GM12878 (cell line): ENCODE data around the gene KLK12. TPM values are rescaled to one million over a fixed set of nuclear protein-coding genes. Genes with fewer than 3 reads are reported as not detected.

Experiments
- ATAC-seq: fragments of 200-7000 bp; cut with Tn5 transposase; 3 replicates; pipeline ENCODE4 v1.9.1; 2020; ENCODE audit warnings: mild to moderate bottlenecking, moderate library complexity
- BruUV-seq: library from RNA; stranded (reverse); fragments of 400-500 nt; replicated peaks from 2 replicates; lab custom pipeline; 2021; lab: Mats Ljungman, UMichigan
- CTCF ChIA-PET: fragments of 300-600 bp; sonication (Branson Sonifier 250); formaldehyde crosslinking; extraction: SDS; loops from one replicate; lab custom pipeline; 2021; ENCODE audit warnings: inconsistent platforms; lab: Yijun Ruan, JAX
- POLR2A ChIA-PET: fragments of 350-600 bp; formaldehyde crosslinking; extraction: SDS; loops from one replicate; lab custom pipeline; 2021; ENCODE audit warnings: inconsistent platforms; lab: Charles Lee
- RAD21 ChIA-PET: fragments of 300-600 bp; sonication (Branson Sonifier 250); formaldehyde crosslinking; loops from one replicate; lab custom pipeline; 2023; ENCODE audit warnings: antibody characterized with exemption; ENCODE audit not compliant: unreplicated experiment; lab: Charles Lee
- SMC1A ChIA-PET: fragments of 300-600 bp; sonication (Branson Sonifier 250); formaldehyde crosslinking; loops from one replicate; lab custom pipeline; 2023; ENCODE audit not compliant: unreplicated experiment, uncharacterized antibody; lab: Charles Lee
- DNase-seq: peaks from one replicate; pipeline ENCODE4 v3.0.0-alpha.2; 2011; ENCODE audit warnings: low read depth, low spot score
- FAIRE-seq: peaks from 3 replicates; lab custom pipeline; 2011; peaks lifted over from hg19 to GRCh38; lab: Jason Lieb, UNC
- H2AFZ ChIP-seq: 2 replicates; pipeline ENCODE4 v1.6.0; 2011; ENCODE audit warnings: low read depth, low read length, control low read depth; ENCODE audit not compliant: control insufficient read depth
- H3K27ac ChIP-seq: 2 replicates; pipeline ENCODE4 v1.5.1; 2011; ENCODE audit warnings: control low read depth; ENCODE audit not compliant: control insufficient read depth, insufficient read depth
- H3K27me3 ChIP-seq, 2 experiments: replicated peaks in 1 of 2; 2 replicates each; pipeline versions ENCODE4 v1.6.0 to v1.6.1; 2011; ENCODE audit warnings: low read length in 1 of 2; ENCODE audit not compliant: control insufficient read depth in 2 of 2, insufficient read depth in 2 of 2
- H3K36me3 ChIP-seq, 2 experiments: 2 replicates each; pipeline ENCODE4 v1.5.1; 2011; ENCODE audit warnings: low read length in 1 of 2; ENCODE audit not compliant: control insufficient read depth in 2 of 2, insufficient read depth in 2 of 2
- H3K4me1 ChIP-seq: 2 replicates; pipeline ENCODE4 v1.6.1; 2011; ENCODE audit warnings: mild to moderate bottlenecking, low read length, moderate library complexity, mixed read lengths; ENCODE audit not compliant: control insufficient read depth, insufficient read depth
- H3K4me2 ChIP-seq: 2 replicates; pipeline ENCODE4 v1.6.0; 2011; ENCODE audit warnings: control low read depth; ENCODE audit not compliant: control insufficient read depth, insufficient read depth
- H3K4me3 ChIP-seq: fragments of 200-600 bp; sonication (generic); 2 replicates; pipeline ENCODE4 v1.5.1; 2016
- H3K79me2 ChIP-seq: 2 replicates; pipeline ENCODE4 v1.6.0; 2011; ENCODE audit warnings: low read length; ENCODE audit not compliant: control insufficient read depth, insufficient read depth
- H3K9ac ChIP-seq: 2 replicates; pipeline ENCODE4 v1.8.0; 2011; ENCODE audit warnings: low read length, control low read depth, mixed read lengths; ENCODE audit not compliant: control insufficient read depth, insufficient read depth
- H3K9me3 ChIP-seq: replicated peaks from 3 replicates; pipeline ENCODE4 v1.5.1; 2011; ENCODE audit warnings: mild to moderate bottlenecking, low read length; ENCODE audit not compliant: control insufficient read depth, insufficient read depth
- H4K20me1 ChIP-seq: 2 replicates; pipeline ENCODE4 v1.6.0; 2011; ENCODE audit not compliant: control insufficient read depth, insufficient read depth
- BCL11A ChIP-seq: IDR thresholded peaks from 2 replicates; pipeline ENCODE4 v1.6.1; 2011; ENCODE audit warnings: low read depth, low read length
- BMI1 ChIP-seq: fragments of 450-650 bp; IDR thresholded peaks from 2 replicates; pipeline ENCODE4 v1.6.1; 2016; ENCODE audit warnings: mild to moderate bottlenecking, moderate library complexity, borderline replicate concordance
- CREM ChIP-seq: IDR thresholded peaks from 2 replicates; pipeline ENCODE4 v1.6.1; 2014; ENCODE audit warnings: antibody characterized with exemption, low read depth
- DPF2 ChIP-seq: fragments of 450-650 bp; IDR thresholded peaks from 2 replicates; pipeline ENCODE4 v1.6.1; 2017; ENCODE audit warnings: mild to moderate bottlenecking
- ETV6 ChIP-seq, 2 experiments: fragments of 450-650 bp in 1 of 2; IDR thresholded peaks in 1 of 2; conservative IDR thresholded peaks in 1 of 2; 2 replicates each; pipeline ENCODE4 v1.6.1; 2014; ENCODE audit warnings: antibody characterized with exemption in 1 of 2, borderline replicate concordance in 1 of 2, low read depth in 1 of 2, mild to moderate bottlenecking in 1 of 2, moderate library complexity in 1 of 2
- IKZF1 ChIP-seq: fragments of 450-650 bp; conservative IDR thresholded peaks from 2 replicates; pipeline ENCODE4 v1.6.1; 2017; ENCODE audit warnings: antibody characterized with exemption, mild to moderate bottlenecking
- JUNB ChIP-seq: IDR thresholded peaks from 2 replicates; pipeline ENCODE4 v1.6.1; 2016; ENCODE audit warnings: antibody characterized with exemption, mild to moderate bottlenecking
- NRF1 ChIP-seq: conservative IDR thresholded peaks from 2 replicates; pipeline ENCODE4 v1.6.1; 2011; ENCODE audit warnings: mild to moderate bottlenecking, low read depth, low read length, improper control_type of control experiment
- POU2F2 ChIP-seq: IDR thresholded peaks from 3 replicates; pipeline ENCODE4 v1.6.1; 2011; ENCODE audit warnings: low read depth, mild to moderate bottlenecking, low read length, borderline replicate concordance
- RAD21 ChIP-seq: IDR thresholded peaks from 2 replicates; pipeline ENCODE4 v1.6.1; 2011; ENCODE audit warnings: mild to moderate bottlenecking, low read depth, low read length, moderate library complexity; ENCODE audit not compliant: insufficient read depth
- RAD51 ChIP-seq: fragments of 450-650 bp; IDR thresholded peaks from 2 replicates; pipeline ENCODE4 v1.6.1; 2016; ENCODE audit warnings: moderate library complexity, mild to moderate bottlenecking, inconsistent platforms
- SMAD5 ChIP-seq: IDR thresholded peaks from 2 replicates; pipeline ENCODE4 v1.6.1; 2016; ENCODE audit warnings: antibody characterized with exemption, low read depth
- SUZ12 ChIP-seq: fragments of 200-600 bp; sonication (generic); IDR thresholded peaks from one replicate; pipeline ENCODE4 v1.6.1; 2018; ENCODE audit warnings: antibody characterized with exemption, mild to moderate bottlenecking; ENCODE audit not compliant: unreplicated experiment
- TCF12 ChIP-seq: IDR thresholded peaks from 2 replicates; pipeline ENCODE4 v1.6.1; 2011; ENCODE audit warnings: low read depth, mild to moderate bottlenecking, low read length
- WRNIP1 ChIP-seq: IDR thresholded peaks from 2 replicates; pipeline ENCODE4 v1.6.1; 2011; ENCODE audit warnings: low read depth, low read length, improper control_type of control experiment, borderline replicate concordance
- ZBTB40 ChIP-seq: fragments of 450-650 bp; IDR thresholded peaks from 2 replicates; pipeline ENCODE4 v1.6.1; 2016; ENCODE audit warnings: mild to moderate bottlenecking, moderate library complexity, borderline replicate concordance
- ZNF274 ChIP-seq: IDR thresholded peaks from one replicate; pipeline ENCODE4 v1.8.0; 2011; ENCODE audit not compliant: insufficient read length, insufficient read depth
- WGBS: methylation state at CpG from one replicate; pipeline ENCODE4 v1.1.6; 2016; ENCODE audit warnings: low lambda C conversion rate; ENCODE audit not compliant: insufficient replicate concordance, insufficient coverage; ENCODE audit errors: missing lambda C conversion rate; 5-methylcytosine and 5-hydroxymethylcytosine counted together
- in situ Hi-C: fragments of 300-500 bp; cut with MboI; formaldehyde crosslinking; loops from 9 replicates; pipeline ENCODE4 v1.14.3; 2018; ENCODE audit warnings: mixed read lengths
- intact Hi-C: fragments of 100-400 bp; cut with micrococcal nuclease; formaldehyde crosslinking; loops from one replicate; pipeline ENCODE4 v1.14.2; 2022; ENCODE audit not compliant: unreplicated experiment
- polyA plus RNA-seq, 11 experiments: library from polyadenylated mRNA; depleted of rRNA in 4 of 11; unstranded in 6 of 11; stranded (reverse) in 5 of 11; fragments of >200 nt; fragmentation: Nextera tagmentation in 4 of 11; fragmentation: Illumina TruSeq in 1 of 11; extraction: Ambion mirVana in 4 of 11; extraction: Trizol in 1 of 11; gene quantifications; 1 replicate in 1 of 11; 2 replicates in 10 of 11; pipeline versions ENCODE4 v1.2.1 to v1.2.3, GENCODE V29; 2011 to 2016; ENCODE audit warnings: inconsistent platforms in 2 of 11, missing spikeins in 2 of 11, low read depth in 1 of 11
- total RNA-seq, 4 experiments: library from RNA; depleted of rRNA in 3 of 4; stranded (reverse); fragments of >200 nt in 3 of 4; fragmentation: Illumina TruSeq in 1 of 4; extraction: Trizol in 1 of 4; gene quantifications; 2 replicates each; pipeline versions ENCODE4 v1.2.1 to v1.2.3, GENCODE V29; 2013 to 2021

Gene KLK12
- total and polyA plus RNA-seq, 10 of the 15 experiments (the other 5 are each of a cell fraction or from before 2014, with no cell fraction given) = not detected

- TF ChIP-seq SUZ12 (no peak), WRNIP1 (no peak), DPF2 (no peak), NRF1 (no peak), TCF12 (no peak), IKZF1 (no peak), ETV6 (conservative IDR thresholded peaks at IDR 0.05 in 1 of 2, IDR thresholded peaks at IDR 0.05 in 1 of 2; ENCODE audit: borderline replicate concordance in 1 of 2, low read depth in 1 of 2) (no peak), RAD51 (no peak), SMAD5 (no peak)
- TF ChIP-seq, all 136 proteins: peak for 0
Measured at GRCh38 chr19:51070334-51071094, 35.7 kb upstream of the KLK12 start (continued).

GRCh38 chr19:51066393-51067186, 31.8 kb upstream of the KLK12 start:
- H3K27me3 ChIP-seq = no peaks in the 10 kb centered on the region; a peak in 1 of 4 replicates
- POLR2A ChIA-PET = no interaction called here
- RAD21 ChIA-PET = no interaction called here
- SMC1A ChIA-PET = no interaction called here
- no peak for ATAC-seq
- no peak for DNase-seq
- no peak overlapping the region for H3K4me2 ChIP-seq
- H3K9ac ChIP-seq = no peak overlapping the region
- H2AFZ ChIP-seq = no peak overlapping the region
- H4K20me1 ChIP-seq = no peaks in the 10 kb centered on the region
- CTCF ChIA-PET = no interaction called here
- intact Hi-C loops (no loop called here), in situ Hi-C loops (no loop called here)
- no peak overlapping the region for H3K4me3 ChIP-seq
- H3K27ac ChIP-seq = no peak overlapping the region
- no TSS peak for BruUV-seq
- H3K36me3 ChIP-seq = no peaks in the 10 kb centered on the region
- H3K9me3 ChIP-seq = no peaks in the 10 kb centered on the region
- WGBS = 15% methylated on average over 7 of the region's 7 CpGs
- no peak for FAIRE-seq
- no peaks in the 10 kb centered on the region for H3K4me1 ChIP-seq
- no peaks in the 10 kb centered on the region for H3K79me2 ChIP-seq
- TF ChIP-seq JUNB (no peak), CREM (no peak), SUZ12 (no peak), ZBTB40 (no peak), WRNIP1 (no peak), POU2F2 (no peak), BMI1 (no peak), RAD21 (no peak), BCL11A (no peak), ZNF274 (no peak)
